ENCODE results near the gene SGCA.

Gene SGCA

DNA sequence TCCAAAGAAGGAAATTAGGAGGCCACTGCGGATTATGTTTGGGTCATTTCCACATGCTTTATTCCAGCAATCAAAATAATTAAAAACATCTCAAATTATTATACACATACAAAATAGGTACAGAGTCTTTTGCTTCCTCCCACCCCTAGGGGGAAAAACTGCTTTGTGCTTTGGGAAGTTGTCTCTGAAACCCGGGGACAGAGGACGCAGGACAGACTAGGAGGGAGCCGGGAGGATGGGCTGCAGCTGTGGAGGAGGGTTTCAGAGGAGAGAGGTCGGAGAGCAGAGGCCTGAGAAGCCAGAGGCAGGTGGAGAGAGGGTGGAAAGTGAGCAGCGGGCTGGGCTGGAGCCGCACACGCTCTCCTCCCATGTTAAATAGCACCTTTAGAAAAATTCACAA, 18.3 kb downstream of the SGCA start:
- no CpG with 5 or more reads among the region's 8 CpGs for WGBS (ENCODE audit: extremely low coverage, insufficient coverage, low lambda C conversion rate)
- H3K27ac ChIP-seq (ENCODE audit: low read depth, low read length), result no peak overlapping the region
- H3K56ac ChIP-seq (ENCODE audit: low read length), result no peak overlapping the region
- H2BK5ac ChIP-seq (ENCODE audit: low read length), result no peak overlapping the region
- no peaks in the 10 kb centered on the region for H3K79me1 ChIP-seq (ENCODE audit: low read length)
- no peak overlapping the region for H2BK15ac ChIP-seq (replicated peaks; ENCODE audit: low read depth)
- H3K9ac ChIP-seq (ENCODE audit: low read length), result no peak overlapping the region
- no peaks in the 10 kb centered on the region for H3K36me3 ChIP-seq (ENCODE audit: control insufficient read depth, insufficient read depth, low read length)
- H2BK120ac ChIP-seq (ENCODE audit: low read depth, low read length), result no peak overlapping the region
- H2AK5ac ChIP-seq (ENCODE audit: low read length), result no peak overlapping the region
- H3K4ac ChIP-seq (ENCODE audit: low read depth, low read length), result no peak overlapping the region
- no peak overlapping the region for H3K4me2 ChIP-seq (ENCODE audit: low read length)
- H3K4me3 ChIP-seq (ENCODE audit: low read length), result no peak overlapping the region
- H4K8ac ChIP-seq (ENCODE audit: low read depth, low read length), result no peak overlapping the region
- H3K4me1 ChIP-seq (ENCODE audit: control insufficient read depth, low read depth, low read length), result no peaks in the 10 kb centered on the region
- no peak overlapping the region for H4K5ac ChIP-seq (ENCODE audit: low read length)
- H3K23ac ChIP-seq (ENCODE audit: low read length), result no peak overlapping the region
- H3K27me3 ChIP-seq (ENCODE audit: insufficient read depth, low read length, poor library complexity), result no peaks in the 10 kb centered on the region
- no peaks in the 10 kb centered on the region for H3K79me2 ChIP-seq (ENCODE audit: control insufficient read depth, insufficient read depth, low read length)
- no peak overlapping the region for H3K18ac ChIP-seq (ENCODE audit: low read length)
- peak; percentile 62 for DNase-seq

DNA sequence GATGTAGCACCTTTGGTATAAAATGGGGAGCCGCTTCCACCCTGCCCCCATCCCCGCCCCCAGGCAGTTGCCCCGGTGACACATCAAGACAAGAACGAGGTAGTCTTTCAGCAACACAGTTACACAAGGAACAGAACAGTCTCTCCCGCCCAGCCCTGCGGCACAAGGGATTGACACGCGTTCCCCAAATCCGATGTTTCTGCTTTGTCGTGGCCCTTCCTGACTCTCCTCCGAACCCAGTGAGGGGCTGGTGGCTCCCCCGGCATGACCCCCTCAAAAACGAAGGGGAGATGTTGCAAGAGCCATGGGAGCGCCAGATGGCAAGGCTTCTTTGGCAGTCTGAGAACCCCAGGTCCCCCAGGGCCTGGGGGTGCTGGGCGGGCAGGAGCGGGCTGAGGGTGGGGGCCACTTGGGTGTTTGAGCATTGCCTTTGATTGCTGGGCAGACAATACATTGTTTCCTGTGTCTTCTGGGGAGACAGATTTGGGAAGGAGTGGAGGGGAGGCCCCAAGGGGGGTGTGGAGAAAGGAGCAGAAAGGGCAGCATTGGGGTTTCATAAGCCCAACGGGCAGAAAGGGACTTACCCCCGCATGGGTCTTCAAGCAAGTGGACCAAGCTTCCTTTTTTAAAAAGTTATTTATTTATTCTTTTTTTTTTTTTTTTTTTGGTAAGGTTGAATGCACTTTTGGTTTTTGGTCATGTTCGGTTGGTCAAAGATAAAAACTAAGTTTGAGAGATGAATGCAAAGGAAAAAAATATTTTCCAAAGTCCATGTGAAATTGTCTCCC, 19.0 kb downstream of the SGCA start:
- no peak overlapping the region for H2AK5ac ChIP-seq (ENCODE audit: low read length)
- no peak overlapping the region for H3K23ac ChIP-seq (ENCODE audit: low read length)
- H3K4me3 ChIP-seq (ENCODE audit: low read length), result no peak overlapping the region
- H3K36me3 ChIP-seq (ENCODE audit: control insufficient read depth, insufficient read depth, low read length), result no peaks in the 10 kb centered on the region
- H4K5ac ChIP-seq (ENCODE audit: low read length), result no peak overlapping the region
- H3K4me1 ChIP-seq (ENCODE audit: control insufficient read depth, low read depth, low read length), result no peaks in the 10 kb centered on the region
- H2BK15ac ChIP-seq (replicated peaks; ENCODE audit: low read depth), result no peak overlapping the region
- H3K4me2 ChIP-seq (ENCODE audit: low read length), result no peak overlapping the region
- no peaks in the 10 kb centered on the region for H3K79me1 ChIP-seq (ENCODE audit: low read length)
- H3K27ac ChIP-seq (ENCODE audit: low read depth, low read length), result no peak overlapping the region
- H3K56ac ChIP-seq (ENCODE audit: low read length), result no peak overlapping the region
- DNase-seq, result peak; percentile 50
- H3K4ac ChIP-seq (ENCODE audit: low read depth, low read length), result no peak overlapping the region
- no peak overlapping the region for H4K8ac ChIP-seq (ENCODE audit: low read depth, low read length)
- no peaks in the 10 kb centered on the region for H3K79me2 ChIP-seq (ENCODE audit: control insufficient read depth, insufficient read depth, low read length)
- H2BK5ac ChIP-seq (ENCODE audit: low read length), result no peak overlapping the region
- no CpG with 5 or more reads among the region's 19 CpGs for WGBS (ENCODE audit: extremely low coverage, insufficient coverage, low lambda C conversion rate)
- H3K18ac ChIP-seq (ENCODE audit: low read length), result no peak overlapping the region
- no peaks in the 10 kb centered on the region for H3K27me3 ChIP-seq (ENCODE audit: insufficient read depth, low read length, poor library complexity)
- H2BK120ac ChIP-seq (ENCODE audit: low read depth, low read length), result no peak overlapping the region
- no peak overlapping the region for H3K9ac ChIP-seq (ENCODE audit: low read length)

DNA sequence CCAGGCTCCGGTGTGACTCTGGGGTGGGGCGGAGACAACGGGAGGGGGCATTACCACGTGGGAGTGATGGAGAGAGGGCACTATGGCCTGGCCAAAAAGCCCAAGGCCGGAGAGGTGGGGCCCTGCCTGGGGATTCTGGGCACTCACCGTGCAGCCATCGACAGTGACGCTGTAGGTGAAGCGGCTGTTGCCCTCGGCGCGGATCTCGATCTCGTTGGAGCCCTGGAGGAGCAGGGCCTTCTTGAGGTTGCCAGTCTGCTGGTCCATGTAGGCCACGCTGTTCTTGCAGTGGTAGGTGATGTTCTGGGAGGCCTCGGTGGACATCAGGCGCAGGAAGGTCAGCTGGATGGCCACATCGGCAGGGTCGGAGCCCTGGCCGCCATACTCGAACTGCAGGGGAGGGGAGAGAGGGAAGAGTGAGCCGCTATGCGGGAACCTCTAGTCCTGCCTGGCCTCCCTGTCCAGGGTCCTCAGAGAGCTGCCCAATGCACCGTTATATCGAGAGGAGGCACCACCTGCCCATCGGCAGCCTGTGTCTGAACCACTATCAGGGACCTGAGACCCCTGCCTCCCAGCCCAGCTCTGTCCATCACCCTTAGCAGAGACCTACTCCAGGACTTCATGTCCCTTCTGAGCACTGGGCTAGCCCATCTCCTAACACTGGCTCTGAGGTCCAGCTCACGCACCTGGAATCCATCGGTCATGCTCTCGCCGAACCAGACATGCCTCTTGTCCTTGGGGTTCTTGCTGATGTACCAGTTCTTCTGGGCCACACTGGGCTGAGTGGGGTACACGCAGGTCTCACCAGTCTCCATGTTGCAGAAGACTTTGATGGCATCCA, 20.0 kb downstream of the SGCA start:
- WGBS (ENCODE audit: extremely low coverage, insufficient coverage, low lambda C conversion rate), result no CpG with 5 or more reads among the region's 31 CpGs

DNA sequence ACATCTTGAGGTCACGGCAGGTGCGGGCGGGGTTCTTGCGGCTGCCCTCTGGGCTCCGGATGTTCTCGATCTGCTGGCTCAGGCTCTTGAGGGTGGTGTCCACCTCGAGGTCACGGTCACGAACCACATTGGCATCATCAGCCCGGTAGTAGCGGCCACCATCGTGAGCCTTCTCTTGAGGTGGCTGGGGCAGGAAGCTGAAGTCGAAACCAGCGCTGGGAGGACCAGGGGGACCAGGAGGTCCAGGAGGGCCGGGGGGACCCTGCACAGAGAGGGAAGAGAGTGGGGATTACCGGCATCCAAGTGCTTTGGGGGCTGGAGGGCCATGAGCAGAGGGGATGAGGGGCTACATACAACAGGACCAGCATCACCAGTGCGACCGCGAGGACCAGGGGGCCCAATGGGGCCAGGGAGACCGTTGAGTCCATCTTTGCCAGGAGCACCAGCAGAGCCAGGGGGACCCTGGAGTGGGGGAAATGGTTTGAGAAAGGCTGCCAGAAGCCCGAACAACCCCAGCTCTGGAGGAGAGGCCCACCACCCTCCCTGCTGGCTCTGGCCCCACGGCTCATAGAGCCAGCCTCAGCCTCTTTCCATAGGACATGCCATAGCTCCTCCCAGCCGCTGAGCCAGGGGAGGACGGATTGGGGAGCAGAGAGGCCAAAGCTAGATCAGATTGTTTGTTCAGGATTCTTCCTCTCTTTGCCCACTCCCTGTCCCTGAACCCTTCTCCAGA, 21.0 kb downstream of the SGCA start:
- Histone ChIP-seq H4K8ac (ENCODE audit: low read depth, low read length) (no peak overlapping the region), H3K9ac (ENCODE audit: low read length) (no peak overlapping the region), H3K27me3 (ENCODE audit: insufficient read depth, low read length, poor library complexity) (no peaks in the 10 kb centered on the region), H3K36me3 (ENCODE audit: control insufficient read depth, insufficient read depth, low read length) (no peaks in the 10 kb centered on the region), H3K79me2 (ENCODE audit: control insufficient read depth, insufficient read depth, low read length) (no peaks in the 10 kb centered on the region), H3K56ac (ENCODE audit: low read length) (no peak overlapping the region), H3K23ac (ENCODE audit: low read length) (no peak overlapping the region), H3K4me2 (ENCODE audit: low read length) (no peak overlapping the region), H3K27ac (ENCODE audit: low read depth, low read length) (no peak overlapping the region), H4K5ac (ENCODE audit: low read length) (no peak overlapping the region), H2BK5ac (ENCODE audit: low read length) (no peak overlapping the region), H3K18ac (ENCODE audit: low read length) (no peak overlapping the region), H3K4me1 (ENCODE audit: control insufficient read depth, low read depth, low read length) (no peaks in the 10 kb centered on the region), H3K4me3 (ENCODE audit: low read length) (no peak overlapping the region), H3K4ac (ENCODE audit: low read depth, low read length) (no peak overlapping the region), H3K79me1 (ENCODE audit: low read length) (no peaks in the 10 kb centered on the region), H2BK120ac (ENCODE audit: low read depth, low read length) (no peak overlapping the region), H2AK5ac (ENCODE audit: low read length) (no peak overlapping the region), H2BK15ac (replicated peaks; ENCODE audit: low read depth) (no peak overlapping the region)
- DNase-seq, result no peak
- no CpG with 5 or more reads among the region's 24 CpGs for WGBS (ENCODE audit: extremely low coverage, insufficient coverage, low lambda C conversion rate)

More for the DNA sequence above, 20.0 kb downstream of the SGCA start:
- Histone ChIP-seq H3K79me2 (ENCODE audit: control insufficient read depth, insufficient read depth, low read length) (no peaks in the 10 kb centered on the region), H2BK5ac (ENCODE audit: low read length) (no peak overlapping the region), H3K27ac (ENCODE audit: low read depth, low read length) (no peak overlapping the region), H3K4me3 (ENCODE audit: low read length) (no peak overlapping the region), H2AK5ac (ENCODE audit: low read length) (no peak overlapping the region), H3K4ac (ENCODE audit: low read depth, low read length) (no peak overlapping the region), H3K56ac (ENCODE audit: low read length) (no peak overlapping the region), H3K9ac (ENCODE audit: low read length) (no peak overlapping the region), H3K18ac (ENCODE audit: low read length) (no peak overlapping the region), H3K23ac (ENCODE audit: low read length) (no peak overlapping the region), H4K8ac (ENCODE audit: low read depth, low read length) (no peak overlapping the region), H3K27me3 (ENCODE audit: insufficient read depth, low read length, poor library complexity) (no peaks in the 10 kb centered on the region), H4K5ac (ENCODE audit: low read length) (no peak overlapping the region), H3K4me1 (ENCODE audit: control insufficient read depth, low read depth, low read length) (no peaks in the 10 kb centered on the region), H2BK15ac (replicated peaks; ENCODE audit: low read depth) (no peak overlapping the region), H2BK120ac (ENCODE audit: low read depth, low read length) (no peak overlapping the region), H3K79me1 (ENCODE audit: low read length) (no peaks in the 10 kb centered on the region), H3K36me3 (ENCODE audit: control insufficient read depth, insufficient read depth, low read length) (no peaks in the 10 kb centered on the region), H3K4me2 (ENCODE audit: low read length) (no peak overlapping the region)
- DNase-seq, result no peak

DNA sequence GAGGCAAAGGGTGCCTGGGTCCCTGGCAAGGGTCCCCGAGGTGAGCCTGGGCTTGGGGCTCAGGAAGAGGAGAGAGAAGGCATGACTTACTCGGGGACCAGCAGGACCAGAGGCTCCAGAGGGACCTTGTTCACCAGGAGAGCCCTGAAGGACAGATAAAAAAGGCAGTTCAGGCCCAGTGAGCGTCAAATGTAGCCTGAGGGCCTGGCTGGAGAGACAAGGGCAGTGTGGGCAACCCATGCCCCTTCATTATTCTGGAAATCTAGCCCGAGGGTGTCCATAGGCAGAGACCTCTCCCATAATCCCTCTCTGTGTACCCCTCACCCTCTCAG, 21.6 kb downstream of the SGCA start:
- no peak overlapping the region for H4K5ac ChIP-seq (ENCODE audit: low read length)
- H2BK15ac ChIP-seq (replicated peaks; ENCODE audit: low read depth), result no peak overlapping the region
- no peak overlapping the region for H3K27ac ChIP-seq (ENCODE audit: low read depth, low read length)
- H3K9ac ChIP-seq (ENCODE audit: low read length), result no peak overlapping the region
- WGBS (ENCODE audit: extremely low coverage, insufficient coverage, low lambda C conversion rate), result no CpG with 5 or more reads among the region's 4 CpGs
- H3K4me2 ChIP-seq (ENCODE audit: low read length), result no peak overlapping the region
- no peaks in the 10 kb centered on the region for H3K79me1 ChIP-seq (ENCODE audit: low read length)
- H3K79me2 ChIP-seq (ENCODE audit: control insufficient read depth, insufficient read depth, low read length), result no peaks in the 10 kb centered on the region
- no peaks in the 10 kb centered on the region for H3K27me3 ChIP-seq (ENCODE audit: insufficient read depth, low read length, poor library complexity)
- no peak for DNase-seq
- no peaks in the 10 kb centered on the region for H3K4me1 ChIP-seq (ENCODE audit: control insufficient read depth, low read depth, low read length)
- no peak overlapping the region for H4K8ac ChIP-seq (ENCODE audit: low read depth, low read length)
- H2AK5ac ChIP-seq (ENCODE audit: low read length), result no peak overlapping the region
- H2BK120ac ChIP-seq (ENCODE audit: low read depth, low read length), result no peak overlapping the region
- H2BK5ac ChIP-seq (ENCODE audit: low read length), result no peak overlapping the region
- no peaks in the 10 kb centered on the region for H3K36me3 ChIP-seq (ENCODE audit: control insufficient read depth, insufficient read depth, low read length)
- no peak overlapping the region for H3K23ac ChIP-seq (ENCODE audit: low read length)
- H3K4ac ChIP-seq (ENCODE audit: low read depth, low read length), result no peak overlapping the region
- H3K18ac ChIP-seq (ENCODE audit: low read length), result no peak overlapping the region
- no peak overlapping the region for H3K56ac ChIP-seq (ENCODE audit: low read length)
- no peak overlapping the region for H3K4me3 ChIP-seq (ENCODE audit: low read length)
